BLaER1 treated with 17β-estradiol and CSF1 and Interleukin-3, amounts not matched to agents 10 nM and 100 nM (cell line): Measurements from ENCODE around the gene GSTA2.

ENCODE experiments used
- H3K27ac ChIP-seq, 11 experiments: shearing (Covaris generic); formaldehyde crosslinking; 2 replicates each; pipeline ENCODE4 v1.8.1; 2022
- H3K27me3 ChIP-seq, 11 experiments: shearing (Covaris generic); formaldehyde crosslinking; 2 replicates each; pipeline ENCODE4 v1.8.1; 2022
- H3K36me3 ChIP-seq, 11 experiments: shearing (Covaris generic); formaldehyde crosslinking; 2 replicates each; pipeline ENCODE4 v1.8.1; 2022
- H3K4me1 ChIP-seq, 10 experiments: shearing (Covaris generic); formaldehyde crosslinking; 2 replicates each; pipeline ENCODE4 v1.8.1; 2022
- H3K4me2 ChIP-seq, 11 experiments: shearing (Covaris generic); formaldehyde crosslinking; 2 replicates each; pipeline ENCODE4 v1.8.1; 2022
- H3K4me3 ChIP-seq, 10 experiments: shearing (Covaris generic); formaldehyde crosslinking; 2 replicates each; pipeline ENCODE4 v1.8.1; 2022
- H3K9ac ChIP-seq, 11 experiments: shearing (Covaris generic); formaldehyde crosslinking; 2 replicates each; pipeline ENCODE4 v1.8.1; 2022
- H3K9me3 ChIP-seq, 11 experiments: shearing (Covaris generic); formaldehyde crosslinking; replicated peaks in 1 of 11; 2 replicates each; pipeline ENCODE4 v1.8.1; 2022
- H4K20me1 ChIP-seq, 11 experiments: shearing (Covaris generic); formaldehyde crosslinking; 2 replicates each; pipeline ENCODE4 v1.8.1; 2022
- Cebpa-rat ChIP-seq, 11 experiments: shearing (Covaris generic); IDR thresholded peaks; 2 replicates each; pipeline ENCODE4 v1.8.1; 2022

GSTA2 gene

DNA sequence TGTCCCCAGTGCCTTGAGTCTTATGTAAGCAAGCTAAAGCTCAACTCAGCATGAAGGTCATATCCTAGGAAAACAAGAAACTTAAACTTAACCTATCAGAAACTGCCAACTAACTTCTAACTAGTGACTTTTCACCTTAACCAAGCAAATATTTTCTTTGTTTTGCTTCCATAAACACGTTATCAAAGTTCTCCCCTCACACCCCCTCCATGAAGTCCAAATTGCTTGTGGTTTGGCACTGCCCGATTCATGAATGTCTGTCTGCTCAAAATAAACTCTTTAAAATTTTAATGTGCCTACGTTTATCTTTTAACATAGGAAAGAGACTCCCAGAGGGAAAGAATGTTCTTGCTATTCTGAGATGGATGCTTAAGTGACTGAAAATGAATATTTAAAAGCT is 34.9 kb downstream of the GSTA2 start:
- no peak overlapping the region for H3K9ac ChIP-seq
- H3K27me3 ChIP-seq, result no peaks in the 10 kb centered on the region
- no peaks in the 10 kb centered on the region for H4K20me1 ChIP-seq
- TF ChIP-seq Cebpa-rat (IDR thresholded peaks at IDR 0.05), result no peak
- H3K4me1 ChIP-seq, result peaks cover 0 to 20% (median 0%) of the 10 kb centered on the region in 10 experiments; a peak in 4 of 20 replicates
- H3K9me3 ChIP-seq, result no peaks in the 10 kb centered on the region
- H3K4me3 ChIP-seq, result no peak overlapping the region
- no peaks in the 10 kb centered on the region for H3K36me3 ChIP-seq
- H3K4me2 ChIP-seq, result no peak overlapping the region
- no peak overlapping the region for H3K27ac ChIP-seq

DNA sequence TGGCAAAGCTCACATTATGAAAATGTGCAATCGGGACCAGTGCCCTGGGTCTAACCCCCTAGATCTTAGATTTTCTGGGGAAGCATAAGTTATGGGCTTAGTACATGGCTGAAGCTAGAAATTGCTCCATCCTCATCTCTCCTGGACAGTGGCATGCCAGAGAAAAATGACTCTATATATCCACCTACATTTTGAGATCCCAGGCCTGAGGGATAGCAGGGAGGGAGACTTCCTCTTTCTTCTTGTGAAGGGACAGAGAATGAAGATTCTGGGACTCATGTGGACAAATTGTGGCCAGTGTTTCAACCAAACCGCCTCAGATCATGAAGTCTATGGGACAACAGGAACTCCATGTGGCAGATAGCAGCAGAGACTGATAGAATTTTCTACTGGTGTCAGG is 35.4 kb downstream of the GSTA2 start:
- TF ChIP-seq Cebpa-rat (IDR thresholded peaks at IDR 0.05), result no peak
- no peak overlapping the region for H3K27ac ChIP-seq
- H3K4me1 ChIP-seq, result peaks cover 0 to 23% (median 0%) of the 10 kb centered on the region in 10 experiments; a peak in 4 of 20 replicates
- no peaks in the 10 kb centered on the region for H4K20me1 ChIP-seq
- no peak overlapping the region for H3K4me3 ChIP-seq
- no peak overlapping the region for H3K4me2 ChIP-seq
- no peaks in the 10 kb centered on the region for H3K36me3 ChIP-seq
- no peak overlapping the region for H3K9ac ChIP-seq
- no peaks in the 10 kb centered on the region for H3K9me3 ChIP-seq
- H3K27me3 ChIP-seq, result no peaks in the 10 kb centered on the region

DNA sequence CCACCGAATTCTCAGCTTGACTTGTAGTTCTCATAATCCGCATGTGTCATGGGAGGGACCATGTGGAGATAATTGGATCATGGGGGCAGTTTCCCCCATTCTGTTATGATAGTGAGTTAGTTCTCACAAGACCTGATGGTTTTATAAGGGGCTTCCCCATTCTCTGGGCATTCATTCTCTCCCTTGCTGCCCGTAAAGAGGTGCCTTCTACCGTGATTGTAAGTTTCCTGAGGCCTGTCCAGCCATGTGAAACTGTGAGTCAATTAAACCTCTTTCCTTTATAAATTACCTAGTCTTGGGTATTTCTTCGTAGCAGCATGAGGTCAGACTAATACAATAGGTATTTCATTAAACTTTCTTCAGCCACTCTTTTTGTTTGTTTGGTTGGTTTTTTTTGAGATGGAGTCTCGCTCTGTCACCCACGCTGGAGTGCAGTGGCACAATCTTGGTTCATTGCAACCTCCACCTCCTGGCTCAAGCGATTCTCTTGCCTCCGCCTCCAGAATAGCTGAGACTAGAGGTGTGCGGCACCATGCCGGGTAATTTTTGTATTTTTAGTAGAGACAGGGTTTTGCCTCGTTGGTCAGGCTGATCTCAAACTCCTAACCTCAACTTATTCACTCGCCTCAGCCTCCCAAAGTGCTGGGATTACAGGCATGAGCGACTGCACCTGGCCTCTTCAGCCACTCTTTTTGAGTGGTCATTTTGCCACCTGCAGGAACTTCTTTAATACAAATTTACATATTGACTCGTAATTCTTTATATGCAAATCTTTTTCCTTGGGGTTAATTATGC is 36.3 kb downstream of the GSTA2 start:
- H3K4me1 ChIP-seq, result peaks cover 0 to 26% (median 0%) of the 10 kb centered on the region in 10 experiments; a peak in 4 of 20 replicates
- H3K4me3 ChIP-seq, result no peak overlapping the region
- H3K27ac ChIP-seq, result no peak overlapping the region
- TF ChIP-seq Cebpa-rat (IDR thresholded peaks at IDR 0.05), result no peak
- no peaks in the 10 kb centered on the region for H3K9me3 ChIP-seq
- H4K20me1 ChIP-seq, result no peaks in the 10 kb centered on the region
- no peaks in the 10 kb centered on the region for H3K36me3 ChIP-seq
- no peak overlapping the region for H3K4me2 ChIP-seq
- H3K27me3 ChIP-seq, result no peaks in the 10 kb centered on the region
- H3K9ac ChIP-seq, result no peak overlapping the region

DNA sequence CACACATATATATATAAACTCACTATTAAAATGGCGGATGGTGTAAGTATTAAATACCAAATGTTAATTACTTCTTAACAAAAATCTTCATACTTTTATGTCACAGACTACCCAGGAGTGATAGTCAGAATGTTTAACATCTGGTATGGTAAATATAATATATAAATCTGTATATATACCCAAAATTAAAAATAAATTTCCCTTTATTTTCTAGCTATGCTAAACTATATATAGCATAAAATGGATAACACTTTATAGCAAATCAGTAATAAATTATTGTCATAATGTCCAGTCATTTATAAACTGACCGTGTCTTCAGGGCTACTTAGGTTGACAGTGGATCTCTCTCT is 37.1 kb downstream of the GSTA2 start:
- Histone ChIP-seq H3K4me3 (no peak overlapping the region), H3K27ac (no peak overlapping the region), H3K36me3 (no peaks in the 10 kb centered on the region), H3K9me3 (no peaks in the 10 kb centered on the region), H3K9ac (no peak overlapping the region), H3K27me3 (no peaks in the 10 kb centered on the region), H4K20me1 (no peaks in the 10 kb centered on the region), H3K4me2 (no peak overlapping the region), H3K4me1 (peaks cover 0 to 26% (median 0%) of the 10 kb centered on the region in 10 experiments; a peak in 4 of 20 replicates)
- no peak for TF ChIP-seq Cebpa-rat (IDR thresholded peaks at IDR 0.05)

DNA sequence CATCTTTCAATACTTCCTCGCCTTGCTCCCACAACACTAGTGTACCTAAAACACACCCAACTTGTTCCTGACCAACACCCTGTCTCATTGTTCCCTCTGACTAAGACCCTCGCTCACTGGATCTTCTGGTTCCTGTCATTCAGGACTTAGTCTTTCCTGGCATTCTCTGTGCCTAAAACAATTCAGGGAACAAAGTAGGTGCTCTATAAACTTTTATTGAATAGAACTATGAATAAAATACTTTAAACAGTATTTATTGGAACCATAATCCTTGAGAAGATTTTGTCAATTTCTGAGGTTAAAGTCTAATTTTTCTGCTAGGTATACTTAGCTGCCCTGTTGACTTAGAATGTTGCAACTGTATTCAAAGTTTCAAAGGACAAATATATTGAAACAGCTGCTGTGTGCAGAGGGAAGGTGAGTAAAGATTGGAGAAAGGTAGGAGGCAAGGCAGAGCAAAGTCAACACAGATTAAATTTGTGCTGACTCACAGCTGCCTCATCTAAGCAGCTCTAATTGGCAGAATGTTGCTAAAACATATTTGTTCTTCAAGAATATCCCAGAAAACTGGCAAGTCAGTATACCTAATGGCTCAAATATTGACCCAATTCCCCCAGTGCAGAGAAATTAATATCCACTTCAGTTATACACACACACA is 37.6 kb downstream of the GSTA2 start:
- H4K20me1 ChIP-seq, result no peaks in the 10 kb centered on the region
- TF ChIP-seq Cebpa-rat (IDR thresholded peaks at IDR 0.05), result no peak
- peaks cover 0 to 4% (median 0%) of the 10 kb centered on the region in 11 experiments; a peak in 1 of 22 replicates for H3K9me3 ChIP-seq
- H3K4me2 ChIP-seq, result no peak overlapping the region
- H3K4me3 ChIP-seq, result no peak overlapping the region
- H3K36me3 ChIP-seq, result no peaks in the 10 kb centered on the region
- H3K27me3 ChIP-seq, result no peaks in the 10 kb centered on the region
- peaks cover 0 to 26% (median 0%) of the 10 kb centered on the region in 10 experiments; a peak in 4 of 20 replicates for H3K4me1 ChIP-seq
- H3K9ac ChIP-seq, result no peak overlapping the region
- no peak overlapping the region for H3K27ac ChIP-seq

DNA sequence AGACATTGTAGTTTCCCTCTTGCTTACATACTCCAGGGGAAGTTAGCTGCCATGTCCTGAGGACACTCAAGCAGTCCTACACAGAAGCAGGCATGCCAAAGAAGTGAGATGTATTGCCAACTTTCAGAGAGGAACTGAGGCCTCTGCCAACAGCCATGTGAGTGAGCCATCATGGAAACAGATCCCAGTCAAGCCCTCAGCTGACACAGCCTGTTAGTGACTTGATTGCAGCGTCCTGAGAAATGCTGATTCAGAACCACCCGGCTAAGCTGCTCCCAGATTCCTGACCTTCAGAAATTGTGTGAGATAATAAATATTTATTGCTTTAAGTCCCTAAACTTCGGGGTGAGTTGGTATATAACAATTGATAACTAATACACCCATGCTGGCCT is 38.1 kb downstream of the GSTA2 start:
- Histone ChIP-seq H3K9me3 (peaks cover 0 to 9% (median 0%) of the 10 kb centered on the region in 11 experiments; a peak in 4 of 22 replicates), H3K4me3 (no peak overlapping the region), H3K27me3 (no peaks in the 10 kb centered on the region), H3K27ac (no peak overlapping the region), H3K4me1 (peaks cover 0 to 26% (median 0%) of the 10 kb centered on the region in 10 experiments; a peak in 4 of 20 replicates), H3K9ac (no peak overlapping the region), H3K4me2 (peak overlapping the region in 2 of 11 experiments; percentile 24 to 29; a peak in 3 of 22 replicates), H4K20me1 (no peaks in the 10 kb centered on the region), H3K36me3 (no peaks in the 10 kb centered on the region)
- TF ChIP-seq Cebpa-rat (IDR thresholded peaks at IDR 0.05), result no peak

DNA sequence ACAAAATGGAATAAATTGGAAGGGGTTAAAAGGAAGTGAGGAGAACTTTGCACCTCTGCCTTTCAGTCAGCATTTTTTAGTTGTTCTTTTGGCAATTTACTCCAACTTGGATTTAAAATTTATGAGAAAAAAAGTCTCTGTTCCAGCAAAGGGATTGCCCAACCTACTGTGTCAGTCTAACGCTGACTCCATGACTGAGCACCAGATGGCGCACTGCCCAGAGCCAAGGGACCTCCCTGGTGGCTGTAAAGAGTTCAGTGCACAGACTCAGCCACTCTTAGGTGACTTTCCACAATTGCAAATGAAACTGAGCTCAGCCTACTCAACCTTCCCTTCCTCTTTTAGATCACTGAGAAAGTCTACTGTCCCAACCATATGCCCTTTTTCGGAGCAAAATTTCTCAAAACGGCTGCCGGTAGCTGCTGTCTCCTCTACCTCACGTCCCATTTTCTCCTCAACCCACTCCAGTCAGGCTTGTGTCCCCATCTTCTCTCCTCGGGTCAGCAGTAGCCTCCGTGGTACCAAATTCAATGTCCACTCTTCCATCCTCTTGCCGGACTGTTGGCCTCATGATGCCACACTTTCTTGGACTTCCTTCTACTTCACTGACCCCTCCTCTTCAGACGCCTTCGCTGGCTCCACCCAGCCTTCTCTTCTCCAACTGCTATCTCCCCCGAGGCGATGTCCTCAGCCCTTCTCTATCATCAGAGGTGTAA is 38.7 kb downstream of the GSTA2 start:
- H3K36me3 ChIP-seq, result no peaks in the 10 kb centered on the region
- peak overlapping the region in 2 of 11 experiments; percentile 24 to 29; a peak in 4 of 22 replicates for H3K4me2 ChIP-seq
- H3K4me1 ChIP-seq, result peaks cover 0 to 26% (median 0%) of the 10 kb centered on the region in 10 experiments; a peak in 4 of 20 replicates
- no peak overlapping the region for H3K9ac ChIP-seq
- H3K27ac ChIP-seq, result no peak overlapping the region
- peak in 1 of 11 experiments; percentile 63; a peak in 2 of 22 replicates for TF ChIP-seq Cebpa-rat (IDR thresholded peaks at IDR 0.05)
- peaks cover 0 to 15% (median 0%) of the 10 kb centered on the region in 11 experiments; a peak in 6 of 22 replicates for H3K9me3 ChIP-seq
- no peaks in the 10 kb centered on the region for H3K27me3 ChIP-seq
- no peaks in the 10 kb centered on the region for H4K20me1 ChIP-seq
- H3K4me3 ChIP-seq, result no peak overlapping the region

DNA sequence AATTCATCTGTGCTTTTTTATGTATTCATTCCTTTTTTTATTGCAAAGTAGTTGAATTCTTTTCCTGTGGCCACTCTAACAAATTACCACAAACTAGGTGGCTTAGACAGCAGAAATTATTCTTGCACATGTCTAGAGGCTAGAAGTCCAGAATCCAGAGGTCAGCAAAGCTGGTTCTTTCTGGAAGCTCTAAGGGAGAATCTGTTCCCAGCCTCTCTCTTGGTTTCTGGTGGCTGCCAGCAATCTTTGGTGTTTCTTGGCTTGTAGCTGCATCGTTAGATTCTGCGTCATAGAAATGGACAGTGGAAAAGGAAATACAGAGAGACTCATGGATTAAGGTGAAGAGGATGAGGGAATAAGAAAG is 39.3 kb downstream of the GSTA2 start:
- peaks cover 0 to 26% (median 0%) of the 10 kb centered on the region in 10 experiments; a peak in 4 of 20 replicates for H3K4me1 ChIP-seq
- peak overlapping the region in 2 of 11 experiments; percentile 24 to 29; a peak in 3 of 22 replicates for H3K4me2 ChIP-seq
- H3K27ac ChIP-seq, result no peak overlapping the region
- no peaks in the 10 kb centered on the region for H3K27me3 ChIP-seq
- no peak for TF ChIP-seq Cebpa-rat (IDR thresholded peaks at IDR 0.05)
- H4K20me1 ChIP-seq, result no peaks in the 10 kb centered on the region
- H3K9me3 ChIP-seq, result peaks cover 0 to 16% (median 0%) of the 10 kb centered on the region in 11 experiments; a peak in 6 of 22 replicates
- H3K36me3 ChIP-seq, result no peaks in the 10 kb centered on the region
- no peak overlapping the region for H3K4me3 ChIP-seq
- no peak overlapping the region for H3K9ac ChIP-seq

DNA sequence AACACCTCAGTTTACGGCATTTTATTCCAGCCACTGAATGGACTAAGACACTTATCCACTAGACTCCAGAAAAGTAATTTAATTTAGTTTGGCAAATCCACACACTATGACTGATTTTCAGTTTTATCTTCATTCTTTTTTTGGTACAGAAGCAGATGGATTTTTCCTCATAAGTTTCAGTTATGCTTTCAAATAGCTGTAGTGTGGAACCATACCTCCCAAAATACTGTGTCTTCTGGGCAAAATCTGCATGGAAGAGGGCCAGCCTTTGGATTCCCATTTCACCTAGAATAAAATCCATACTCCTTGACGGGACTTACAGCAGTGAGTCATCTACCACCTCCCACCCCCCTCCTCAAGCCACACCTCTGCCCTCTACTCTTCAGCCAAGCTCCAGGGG is 43.0 kb downstream of the GSTA2 start:
- no peak for TF ChIP-seq Cebpa-rat (IDR thresholded peaks at IDR 0.05)
- Histone ChIP-seq H3K4me1 (peaks cover 0 to 23% (median 0%) of the 10 kb centered on the region in 10 experiments; a peak in 4 of 20 replicates), H3K4me2 (no peak overlapping the region), H3K36me3 (no peaks in the 10 kb centered on the region), H3K27me3 (no peaks in the 10 kb centered on the region), H3K9ac (no peak overlapping the region), H3K9me3 (peaks cover 0 to 16% (median 0%) of the 10 kb centered on the region in 11 experiments; a peak in 6 of 22 replicates), H3K4me3 (no peak overlapping the region), H3K27ac (no peak overlapping the region), H4K20me1 (no peaks in the 10 kb centered on the region)
